ENCODE measurements around the gene SH3D19. TPM values are rescaled to one million over a fixed set of nuclear protein-coding genes. Genes with fewer than 3 reads are reported as not detected.

Gene SH3D19
- total RNA-seq, 1 donor from 2014 or later = 66.5 TPM

DNA sequence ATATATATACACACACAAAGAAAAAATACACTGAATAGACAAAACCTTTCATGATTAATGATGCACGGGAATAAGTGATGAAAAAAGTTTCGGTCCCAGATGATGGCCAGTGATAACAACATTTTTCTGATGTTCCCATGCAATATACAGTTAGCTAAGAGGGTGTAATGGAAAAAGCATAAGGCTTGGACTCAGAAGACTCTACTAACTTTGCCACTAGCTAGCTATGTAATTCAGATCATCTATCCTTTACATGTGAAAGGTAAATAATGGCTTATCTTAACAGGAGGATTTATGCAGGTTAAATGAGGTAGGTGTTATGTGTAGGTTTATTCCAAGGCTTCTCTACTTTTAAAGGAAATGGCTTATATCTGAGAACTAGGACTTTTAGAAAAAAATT, 221.6 kb downstream of the SH3D19 start:
- Histone ChIP-seq H2AFZ (ENCODE audit: low read depth, low read length) (no peak overlapping the region), H3K79me2 (ENCODE audit: insufficient read depth, low read length) (peaks cover 51% of the 10 kb centered on the region), H3K4me3 (ENCODE audit: insufficient read depth, low read depth, low read length) (no peak overlapping the region), H3K27me3 (ENCODE audit: insufficient read depth, low read length) (no peaks in the 10 kb centered on the region), H3K27ac (ENCODE audit: low read depth, low read length) (no peak overlapping the region), H4K20me1 (ENCODE audit: insufficient read depth, low read length) (peaks cover 75% of the 10 kb centered on the region), H3K9me3 (ENCODE audit: insufficient read depth, low read depth, low read length) (no peaks in the 10 kb centered on the region), H3K9ac (ENCODE audit: low read length) (no peak overlapping the region), H3K36me3 (ENCODE audit: insufficient read depth, low read length) (peaks cover 59% of the 10 kb centered on the region), H3K4me1 (ENCODE audit: insufficient read depth, low read length) (peaks cover 8% of the 10 kb centered on the region), H3K4me2 (ENCODE audit: low read length) (no peak overlapping the region)
- no peaks in the 10 kb centered on the region for H3K27me3 Mint-ChIP-seq (ENCODE audit: low read depth, unreplicated experiment)
- peaks cover 30% of the 10 kb centered on the region for H3K36me3 Mint-ChIP-seq (ENCODE audit: low read depth, unreplicated experiment)
- H3K4me3 Mint-ChIP-seq (ENCODE audit: unreplicated experiment) = no peak overlapping the region
- FAIRE-seq = no peak
- H3K27ac Mint-ChIP-seq (ENCODE audit: unreplicated experiment) = no peak overlapping the region
- no peaks in the 10 kb centered on the region for H3K9me3 Mint-ChIP-seq (ENCODE audit: unreplicated experiment)
- DNase-seq (ENCODE audit: low read depth) = no peak
- no peak for TF ChIP-seq EZH2 (IDR thresholded peaks at IDR 0.05; ENCODE audit: insufficient read depth, low read length)
- H3K4me1 Mint-ChIP-seq (ENCODE audit: low read depth, unreplicated experiment) = peaks cover 11% of the 10 kb centered on the region

DNA sequence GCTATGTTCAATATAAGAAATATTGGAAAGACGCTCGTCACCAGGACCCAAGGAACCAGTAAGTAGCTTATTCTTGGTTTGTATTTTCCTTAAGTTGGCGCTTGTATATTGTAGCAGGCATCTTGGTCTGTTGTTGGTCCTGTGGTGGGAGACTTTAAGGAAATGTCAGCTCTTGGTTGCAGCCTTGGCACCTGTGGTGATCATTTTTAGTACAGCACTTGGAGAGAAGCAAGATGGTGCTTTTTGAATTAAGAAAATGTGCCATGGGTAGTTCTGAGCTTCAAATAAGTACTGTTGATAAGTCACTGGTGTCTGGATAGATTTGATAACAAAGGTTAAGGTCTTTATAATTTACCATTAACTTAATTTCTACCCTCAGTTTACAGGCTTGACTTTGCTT, 224.9 kb downstream of the SH3D19 start:
- H4K20me1 ChIP-seq (ENCODE audit: insufficient read depth, low read length) = peaks cover 57% of the 10 kb centered on the region
- TF ChIP-seq EZH2 (IDR thresholded peaks at IDR 0.05; ENCODE audit: insufficient read depth, low read length) = no peak
- TF ChIP-seq, protein P1, sequence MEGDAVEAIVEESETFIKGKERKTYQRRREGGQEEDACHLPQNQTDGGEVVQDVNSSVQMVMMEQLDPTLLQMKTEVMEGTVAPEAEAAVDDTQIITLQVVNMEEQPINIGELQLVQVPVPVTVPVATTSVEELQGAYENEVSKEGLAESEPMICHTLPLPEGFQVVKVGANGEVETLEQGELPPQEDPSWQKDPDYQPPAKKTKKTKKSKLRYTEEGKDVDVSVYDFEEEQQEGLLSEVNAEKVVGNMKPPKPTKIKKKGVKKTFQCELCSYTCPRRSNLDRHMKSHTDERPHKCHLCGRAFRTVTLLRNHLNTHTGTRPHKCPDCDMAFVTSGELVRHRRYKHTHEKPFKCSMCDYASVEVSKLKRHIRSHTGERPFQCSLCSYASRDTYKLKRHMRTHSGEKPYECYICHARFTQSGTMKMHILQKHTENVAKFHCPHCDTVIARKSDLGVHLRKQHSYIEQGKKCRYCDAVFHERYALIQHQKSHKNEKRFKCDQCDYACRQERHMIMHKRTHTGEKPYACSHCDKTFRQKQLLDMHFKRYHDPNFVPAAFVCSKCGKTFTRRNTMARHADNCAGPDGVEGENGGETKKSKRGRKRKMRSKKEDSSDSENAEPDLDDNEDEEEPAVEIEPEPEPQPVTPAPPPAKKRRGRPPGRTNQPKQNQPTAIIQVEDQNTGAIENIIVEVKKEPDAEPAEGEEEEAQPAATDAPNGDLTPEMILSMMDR (IDR thresholded peaks at IDR 0.05; ENCODE audit: insufficient read depth, low read depth, low read length) = no peak
- H3K27ac ChIP-seq (ENCODE audit: low read depth, low read length) = peak overlapping the region; percentile 93
- H3K27ac Mint-ChIP-seq (ENCODE audit: unreplicated experiment) = peak overlapping the region; percentile 96
- H3K4me3 ChIP-seq (ENCODE audit: insufficient read depth, low read depth, low read length) = peak overlapping the region; percentile 100
- H3K9me3 Mint-ChIP-seq (ENCODE audit: unreplicated experiment) = no peaks in the 10 kb centered on the region
- peaks cover 27% of the 10 kb centered on the region for H3K36me3 Mint-ChIP-seq (ENCODE audit: low read depth, unreplicated experiment)
- DNase-seq (ENCODE audit: low read depth) (no peak), FAIRE-seq (no peak)
- no peaks in the 10 kb centered on the region for H3K27me3 ChIP-seq (ENCODE audit: insufficient read depth, low read length)
- peak overlapping the region; percentile 87 for H3K4me2 ChIP-seq (ENCODE audit: low read length)
- H3K9me3 ChIP-seq (ENCODE audit: insufficient read depth, low read depth, low read length) = no peaks in the 10 kb centered on the region
- H3K79me2 ChIP-seq (ENCODE audit: insufficient read depth, low read length) = peaks cover 51% of the 10 kb centered on the region
- peak overlapping the region; percentile 95 for H3K4me3 Mint-ChIP-seq (ENCODE audit: unreplicated experiment)
- H3K9ac ChIP-seq (ENCODE audit: low read length) = peak overlapping the region; percentile 98
- peaks cover 46% of the 10 kb centered on the region for H3K36me3 ChIP-seq (ENCODE audit: insufficient read depth, low read length)
- H3K4me1 Mint-ChIP-seq (ENCODE audit: low read depth, unreplicated experiment) = peaks cover 11% of the 10 kb centered on the region
- peaks cover 9% of the 10 kb centered on the region for H3K4me1 ChIP-seq (ENCODE audit: insufficient read depth, low read length)
- H2AFZ ChIP-seq (ENCODE audit: low read depth, low read length) = no peak overlapping the region
- H3K27me3 Mint-ChIP-seq (ENCODE audit: low read depth, unreplicated experiment) = no peaks in the 10 kb centered on the region

DNA sequence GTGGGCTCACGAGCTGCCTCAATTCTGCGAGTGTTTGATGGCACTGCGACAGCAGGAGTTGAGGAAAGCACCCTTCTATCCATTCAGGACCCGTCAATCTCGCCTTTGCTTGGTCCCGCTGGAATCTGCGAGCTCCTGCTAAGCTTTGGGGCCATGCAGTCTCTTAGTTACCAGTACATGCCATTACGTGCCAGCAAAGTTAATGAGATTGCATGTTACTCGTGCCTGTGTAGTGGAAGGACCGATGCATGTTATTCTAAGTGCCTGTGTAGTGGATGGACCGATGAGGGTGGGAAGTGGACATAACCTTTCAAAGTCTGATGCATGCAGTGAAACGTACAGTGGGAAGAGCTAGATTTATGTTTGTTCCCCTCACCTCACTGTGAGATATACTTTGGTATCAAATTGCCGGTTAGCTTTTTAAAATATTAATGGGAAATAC, 225.4 kb downstream of the SH3D19 start:
- H3K79me2 ChIP-seq (ENCODE audit: insufficient read depth, low read length) = peaks cover 51% of the 10 kb centered on the region
- FAIRE-seq = no peak
- H3K9me3 ChIP-seq (ENCODE audit: insufficient read depth, low read depth, low read length) = no peaks in the 10 kb centered on the region
- peak overlapping the region; percentile 87 for H3K4me2 ChIP-seq (ENCODE audit: low read length)
- peaks cover 44% of the 10 kb centered on the region for H3K36me3 ChIP-seq (ENCODE audit: insufficient read depth, low read length)
- peak overlapping the region; percentile 93 for H3K27ac ChIP-seq (ENCODE audit: low read depth, low read length)
- peak overlapping the region; percentile 100 for H3K4me3 ChIP-seq (ENCODE audit: insufficient read depth, low read depth, low read length)
- H3K4me1 Mint-ChIP-seq (ENCODE audit: low read depth, unreplicated experiment) = peaks cover 11% of the 10 kb centered on the region
- no peaks in the 10 kb centered on the region for H3K9me3 Mint-ChIP-seq (ENCODE audit: unreplicated experiment)
- DNase-seq (ENCODE audit: low read depth) = peak; percentile 39
- no peaks in the 10 kb centered on the region for H3K27me3 Mint-ChIP-seq (ENCODE audit: low read depth, unreplicated experiment)
- peak overlapping the region; percentile 96 for H3K27ac Mint-ChIP-seq (ENCODE audit: unreplicated experiment)
- peaks cover 27% of the 10 kb centered on the region for H3K36me3 Mint-ChIP-seq (ENCODE audit: low read depth, unreplicated experiment)
- H2AFZ ChIP-seq (ENCODE audit: low read depth, low read length) = peak overlapping the region; percentile 79
- no peak for TF ChIP-seq EZH2 (IDR thresholded peaks at IDR 0.05; ENCODE audit: insufficient read depth, low read length)
- TF ChIP-seq, protein P1 (IDR thresholded peaks at IDR 0.05; ENCODE audit: insufficient read depth, low read depth, low read length) = no peak
- peaks cover 53% of the 10 kb centered on the region for H4K20me1 ChIP-seq (ENCODE audit: insufficient read depth, low read length)
- peak overlapping the region; percentile 95 for H3K4me3 Mint-ChIP-seq (ENCODE audit: unreplicated experiment)
- H3K4me1 ChIP-seq (ENCODE audit: insufficient read depth, low read length) = peaks cover 9% of the 10 kb centered on the region
- no peaks in the 10 kb centered on the region for H3K27me3 ChIP-seq (ENCODE audit: insufficient read depth, low read length)
- peak overlapping the region; percentile 98 for H3K9ac ChIP-seq (ENCODE audit: low read length)
